HL-60 (cell line): ENCODE data around the gene TUBAL3.
A peak's percentile ranks its signal among the peaks of the same experiment; 100 is the strongest.

ENCODE experiments used
- DNase-seq, 2 experiments: peaks; one replicate each; pipeline ENCODE4 v3.0.0-alpha.2; 2010 to 2020; ENCODE audit warnings: low read depth in 1 of 2, low spot score in 1 of 2
- H3K27ac ChIP-seq: fragments of 250-450 bp; sonication (Bioruptor Pico); replicated peaks from 2 replicates; pipeline ENCODE4 v1.5.1; 2020; ENCODE audit warnings: mild to moderate bottlenecking, moderate library complexity
- H3K27me3 ChIP-seq: fragments of 250-450 bp; sonication (Bioruptor Pico); 2 replicates; pipeline ENCODE4 v1.5.1; 2021; ENCODE audit warnings: mild to moderate bottlenecking, moderate library complexity; ENCODE audit not compliant: insufficient read depth, poor library complexity, severe bottlenecking
- H3K4me3 ChIP-seq: replicated peaks from 2 replicates; pipeline ENCODE4 v1.5.1; 2011; ENCODE audit warnings: mild to moderate bottlenecking, control low read depth, low read length; ENCODE audit not compliant: insufficient read depth
- GABPA ChIP-seq: IDR thresholded peaks from 2 replicates; pipeline ENCODE4 v1.6.1; 2012; ENCODE audit warnings: low read depth
- POLR2AphosphoS5 ChIP-seq: IDR thresholded peaks from 2 replicates; pipeline ENCODE4 v1.6.1; 2012; ENCODE audit warnings: low read depth
- SPI1 ChIP-seq: IDR thresholded peaks from 2 replicates; pipeline ENCODE4 v1.6.1; 2012; ENCODE audit warnings: low read depth, mild to moderate bottlenecking, borderline replicate concordance
- long read RNA-seq: library from polyadenylated mRNA; unstranded; transcript quantifications from one replicate; pipeline ENCODE4 v2.0.0, GENCODE V29; 2020
- TF ChIP-seq, protein P1 (sequence below): IDR thresholded peaks from 2 replicates; pipeline ENCODE4 v1.6.1; 2012; ENCODE audit warnings: low read depth; ENCODE audit not compliant: insufficient replicate concordance
- TF ChIP-seq, protein P2 (sequence below): IDR thresholded peaks from one replicate; pipeline ENCODE4 v1.5.1; 2011; ENCODE audit warnings: low read length, control low read depth, inconsistent platforms; ENCODE audit not compliant: insufficient read depth

Gene TUBAL3
- long read RNA-seq: 0 reads

DNA sequence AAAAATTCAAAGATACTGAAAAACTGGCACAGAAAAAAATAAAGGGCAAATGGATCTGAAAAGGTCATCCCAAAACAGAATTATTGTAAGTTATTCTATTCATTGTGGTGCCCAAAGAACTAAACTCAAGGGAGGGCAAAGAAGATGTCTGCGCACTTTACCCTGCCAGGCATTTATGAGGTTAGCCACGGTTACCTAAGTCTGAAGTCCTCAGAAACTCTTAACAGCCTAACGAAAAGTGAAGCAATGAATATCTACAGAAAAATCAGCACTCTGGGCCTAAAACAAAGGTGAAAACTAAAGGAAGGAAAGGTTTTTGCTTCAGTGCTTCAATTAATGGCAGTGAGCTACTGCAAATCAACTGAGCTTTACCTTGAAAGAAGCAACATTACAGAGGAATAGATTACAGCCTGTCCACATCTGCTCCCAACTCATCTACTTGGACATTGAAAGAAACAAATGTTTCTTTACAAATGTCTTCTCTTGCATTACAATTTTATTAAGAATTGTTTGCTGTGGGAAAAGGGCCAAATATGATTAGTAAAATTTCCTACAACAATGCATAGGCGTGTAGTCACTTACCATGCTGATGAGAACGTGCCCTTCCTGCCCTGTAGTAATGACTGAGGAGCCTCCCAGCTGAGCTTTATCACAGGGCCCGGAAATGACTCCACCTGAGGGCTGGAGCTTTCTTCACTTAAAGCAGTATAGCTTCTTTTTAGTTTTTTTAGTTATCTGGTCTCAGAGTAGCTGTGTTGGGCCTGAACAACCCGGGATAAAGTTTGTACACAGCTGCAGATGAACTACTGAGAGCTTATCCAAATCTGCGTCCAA lies at the start of gene TUBAL3:
TUBAL3 (minus strand) TSS at position 621 of the 834 bp plus-strand sequence; CDS start at position 585, 36 bp downstream.
- Histone ChIP-seq H3K27me3 (no peaks in the 10 kb centered on the region), H3K4me3 (no peak within 1 kb of the TSS), H3K27ac (no peak within 1 kb of the TSS)
- no peak for DNase-seq
- TF ChIP-seq, protein P1, sequence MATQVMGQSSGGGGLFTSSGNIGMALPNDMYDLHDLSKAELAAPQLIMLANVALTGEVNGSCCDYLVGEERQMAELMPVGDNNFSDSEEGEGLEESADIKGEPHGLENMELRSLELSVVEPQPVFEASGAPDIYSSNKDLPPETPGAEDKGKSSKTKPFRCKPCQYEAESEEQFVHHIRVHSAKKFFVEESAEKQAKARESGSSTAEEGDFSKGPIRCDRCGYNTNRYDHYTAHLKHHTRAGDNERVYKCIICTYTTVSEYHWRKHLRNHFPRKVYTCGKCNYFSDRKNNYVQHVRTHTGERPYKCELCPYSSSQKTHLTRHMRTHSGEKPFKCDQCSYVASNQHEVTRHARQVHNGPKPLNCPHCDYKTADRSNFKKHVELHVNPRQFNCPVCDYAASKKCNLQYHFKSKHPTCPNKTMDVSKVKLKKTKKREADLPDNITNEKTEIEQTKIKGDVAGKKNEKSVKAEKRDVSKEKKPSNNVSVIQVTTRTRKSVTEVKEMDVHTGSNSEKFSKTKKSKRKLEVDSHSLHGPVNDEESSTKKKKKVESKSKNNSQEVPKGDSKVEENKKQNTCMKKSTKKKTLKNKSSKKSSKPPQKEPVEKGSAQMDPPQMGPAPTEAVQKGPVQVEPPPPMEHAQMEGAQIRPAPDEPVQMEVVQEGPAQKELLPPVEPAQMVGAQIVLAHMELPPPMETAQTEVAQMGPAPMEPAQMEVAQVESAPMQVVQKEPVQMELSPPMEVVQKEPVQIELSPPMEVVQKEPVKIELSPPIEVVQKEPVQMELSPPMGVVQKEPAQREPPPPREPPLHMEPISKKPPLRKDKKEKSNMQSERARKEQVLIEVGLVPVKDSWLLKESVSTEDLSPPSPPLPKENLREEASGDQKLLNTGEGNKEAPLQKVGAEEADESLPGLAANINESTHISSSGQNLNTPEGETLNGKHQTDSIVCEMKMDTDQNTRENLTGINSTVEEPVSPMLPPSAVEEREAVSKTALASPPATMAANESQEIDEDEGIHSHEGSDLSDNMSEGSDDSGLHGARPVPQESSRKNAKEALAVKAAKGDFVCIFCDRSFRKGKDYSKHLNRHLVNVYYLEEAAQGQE: no peak
- TF ChIP-seq, protein P2, sequence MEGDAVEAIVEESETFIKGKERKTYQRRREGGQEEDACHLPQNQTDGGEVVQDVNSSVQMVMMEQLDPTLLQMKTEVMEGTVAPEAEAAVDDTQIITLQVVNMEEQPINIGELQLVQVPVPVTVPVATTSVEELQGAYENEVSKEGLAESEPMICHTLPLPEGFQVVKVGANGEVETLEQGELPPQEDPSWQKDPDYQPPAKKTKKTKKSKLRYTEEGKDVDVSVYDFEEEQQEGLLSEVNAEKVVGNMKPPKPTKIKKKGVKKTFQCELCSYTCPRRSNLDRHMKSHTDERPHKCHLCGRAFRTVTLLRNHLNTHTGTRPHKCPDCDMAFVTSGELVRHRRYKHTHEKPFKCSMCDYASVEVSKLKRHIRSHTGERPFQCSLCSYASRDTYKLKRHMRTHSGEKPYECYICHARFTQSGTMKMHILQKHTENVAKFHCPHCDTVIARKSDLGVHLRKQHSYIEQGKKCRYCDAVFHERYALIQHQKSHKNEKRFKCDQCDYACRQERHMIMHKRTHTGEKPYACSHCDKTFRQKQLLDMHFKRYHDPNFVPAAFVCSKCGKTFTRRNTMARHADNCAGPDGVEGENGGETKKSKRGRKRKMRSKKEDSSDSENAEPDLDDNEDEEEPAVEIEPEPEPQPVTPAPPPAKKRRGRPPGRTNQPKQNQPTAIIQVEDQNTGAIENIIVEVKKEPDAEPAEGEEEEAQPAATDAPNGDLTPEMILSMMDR: no peak
- no peak for TF ChIP-seq POLR2AphosphoS5
- no peak for TF ChIP-seq SPI1
- no peak for TF ChIP-seq GABPA

DNA sequence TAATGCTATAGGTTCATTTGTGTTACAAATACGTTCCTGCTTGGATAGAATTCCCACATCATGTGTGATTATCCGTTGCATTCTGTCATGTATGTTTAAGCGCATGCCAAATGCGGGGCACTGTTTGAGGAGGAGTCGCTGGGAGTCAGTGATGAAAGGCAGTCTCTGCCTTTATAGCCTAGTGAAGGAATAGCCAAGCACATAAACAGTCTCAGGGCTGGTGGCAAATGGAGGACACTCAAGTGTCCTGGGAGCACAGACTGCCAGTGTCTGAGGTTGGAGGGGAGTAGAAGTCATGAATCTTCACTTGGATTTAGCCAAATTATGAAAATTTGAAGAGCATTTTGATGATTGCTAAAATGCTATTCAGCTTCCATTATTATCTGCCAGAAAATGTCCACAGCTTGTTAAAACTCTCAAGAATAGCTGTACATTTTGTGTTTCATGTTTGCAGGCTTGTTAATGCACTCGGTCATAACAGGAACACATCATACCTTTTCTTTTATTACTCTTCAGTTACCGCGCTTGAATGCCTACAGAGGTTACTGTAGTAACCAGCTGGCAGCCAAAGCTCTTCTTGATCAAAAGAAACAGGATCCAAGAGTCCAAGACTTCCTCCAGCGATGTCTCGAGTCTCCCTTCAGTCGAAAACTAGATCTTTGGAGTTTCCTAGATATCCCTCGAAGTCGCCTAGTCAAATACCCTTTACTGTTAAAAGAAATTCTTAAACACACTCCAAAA lies 49.3 kb upstream of the TUBAL3 start:
- no peak overlapping the region for H3K27ac ChIP-seq
- no peaks in the 10 kb centered on the region for H3K27me3 ChIP-seq
- TF ChIP-seq POLR2AphosphoS5: no peak
- DNase-seq: no peak
- H3K4me3 ChIP-seq: no peak overlapping the region

DNA sequence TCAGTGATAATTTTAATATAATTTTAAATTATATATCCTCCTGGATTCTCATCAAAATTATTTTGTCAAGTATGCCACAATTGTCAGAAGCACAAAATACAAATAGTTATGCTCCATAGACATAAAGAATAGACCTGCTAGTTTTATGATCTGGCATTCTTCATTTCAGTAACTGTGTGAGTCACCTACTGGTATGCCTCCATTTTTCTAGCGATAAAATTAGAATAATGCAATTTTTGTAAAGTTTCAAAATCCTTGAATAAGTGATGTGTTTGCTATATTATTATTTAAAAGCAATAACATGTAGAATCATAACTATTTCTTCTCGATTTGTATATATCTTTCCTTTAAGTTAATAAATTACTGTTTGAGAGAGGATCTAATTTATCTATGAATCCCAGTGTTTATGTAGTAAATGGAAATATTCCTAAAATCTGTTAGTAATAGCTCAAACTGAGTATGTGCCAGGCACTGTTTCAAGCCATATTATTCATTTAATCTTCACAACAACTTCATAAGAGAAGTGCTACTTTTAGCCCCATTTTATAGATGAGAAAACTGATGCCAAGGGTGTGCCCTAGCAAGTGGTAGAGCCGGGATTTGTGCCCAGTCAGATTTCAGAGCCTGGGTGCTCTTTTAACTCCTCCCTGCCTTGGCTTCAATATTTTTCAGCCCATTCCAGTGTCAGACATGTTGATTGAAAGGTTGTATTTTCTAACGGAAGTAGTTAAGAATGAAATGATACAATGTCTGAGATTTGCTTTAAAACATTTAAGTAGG lies 46.2 kb upstream of the TUBAL3 start:
- Histone ChIP-seq H3K27me3 (no peaks in the 10 kb centered on the region), H3K27ac (no peak overlapping the region), H3K4me3 (no peak overlapping the region)
- no peak for TF ChIP-seq POLR2AphosphoS5
- TF ChIP-seq GABPA: no peak
- TF ChIP-seq SPI1: no peak
- TF ChIP-seq, protein P1: no peak
- TF ChIP-seq, protein P2: no peak
- no peak for DNase-seq

DNA sequence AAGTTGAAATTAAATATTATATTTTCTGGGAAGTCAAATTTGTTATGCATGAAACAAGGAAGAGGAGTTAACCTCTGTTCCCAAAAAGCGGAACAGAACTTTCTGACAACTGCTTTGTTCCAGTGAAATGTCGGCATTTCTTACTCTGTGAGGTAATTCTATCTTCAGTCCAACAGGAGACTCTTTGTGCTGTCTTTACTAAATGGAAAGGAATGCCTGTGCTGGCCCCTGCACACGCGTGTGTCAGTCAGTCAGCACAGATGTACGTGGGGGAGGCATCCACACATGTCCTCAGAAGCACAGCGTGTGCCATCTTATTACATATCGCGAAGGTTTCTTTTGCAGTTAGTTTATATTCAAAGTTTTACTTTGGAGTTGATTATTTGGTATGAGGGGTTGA lies 45.2 kb upstream of the TUBAL3 start:
- Histone ChIP-seq H3K27me3 (no peaks in the 10 kb centered on the region), H3K4me3 (0 out of 2 replicates have a peak overlapping the region, but pooled peaks have one; percentile 12), H3K27ac (peak overlapping the region; percentile 45)
- TF ChIP-seq SPI1 (peak; percentile 86), GABPA (no peak), POLR2AphosphoS5 (no peak)
- peak; percentile 12 to 43 for DNase-seq
